Loucy (cell line): ENCODE data around the gene MYH7.
"Not testable (repeated sequence)": the region's sequence is repeated elsewhere in the genome, so short reads cannot be mapped to it uniquely, and the experiment has no call there.

Experiments used
- EZH2phosphoT487 ChIP-seq: fragments of 200-600 bp; IDR thresholded peaks from 2 replicates; pipeline ENCODE4 v1.6.1; 2018; ENCODE audit warnings: antibody characterized with exemption, mild to moderate bottlenecking, moderate library complexity, borderline replicate concordance
- TF ChIP-seq, protein P1 (sequence below): fragments of 200-600 bp; sonication (generic); conservative IDR thresholded peaks from 2 replicates; pipeline ENCODE4 v1.5.1; 2014; ENCODE audit warnings: mild to moderate bottlenecking, antibody characterized with exemption, low read length

DNA sequence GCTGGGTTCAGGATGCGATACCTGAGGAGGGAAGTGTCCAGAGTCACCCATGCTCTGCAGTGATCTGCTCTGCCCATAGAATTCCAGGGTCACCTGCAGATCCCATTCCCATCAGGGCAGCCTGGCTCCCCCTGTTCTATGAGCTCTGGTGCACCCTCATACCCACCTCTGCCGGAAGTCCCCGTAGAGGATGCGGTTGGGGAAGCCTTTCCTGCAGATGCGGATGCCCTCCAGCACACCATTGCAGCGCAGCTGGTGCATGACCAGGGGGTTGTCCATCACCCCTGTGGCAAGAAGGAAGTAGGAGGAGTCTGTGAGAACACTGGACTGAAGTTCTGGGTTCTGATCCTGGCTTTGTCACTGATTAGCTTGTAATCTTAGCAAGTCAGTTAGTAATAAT, 9.7 kb downstream of the MYH7 start:
- TF ChIP-seq, protein P1, sequence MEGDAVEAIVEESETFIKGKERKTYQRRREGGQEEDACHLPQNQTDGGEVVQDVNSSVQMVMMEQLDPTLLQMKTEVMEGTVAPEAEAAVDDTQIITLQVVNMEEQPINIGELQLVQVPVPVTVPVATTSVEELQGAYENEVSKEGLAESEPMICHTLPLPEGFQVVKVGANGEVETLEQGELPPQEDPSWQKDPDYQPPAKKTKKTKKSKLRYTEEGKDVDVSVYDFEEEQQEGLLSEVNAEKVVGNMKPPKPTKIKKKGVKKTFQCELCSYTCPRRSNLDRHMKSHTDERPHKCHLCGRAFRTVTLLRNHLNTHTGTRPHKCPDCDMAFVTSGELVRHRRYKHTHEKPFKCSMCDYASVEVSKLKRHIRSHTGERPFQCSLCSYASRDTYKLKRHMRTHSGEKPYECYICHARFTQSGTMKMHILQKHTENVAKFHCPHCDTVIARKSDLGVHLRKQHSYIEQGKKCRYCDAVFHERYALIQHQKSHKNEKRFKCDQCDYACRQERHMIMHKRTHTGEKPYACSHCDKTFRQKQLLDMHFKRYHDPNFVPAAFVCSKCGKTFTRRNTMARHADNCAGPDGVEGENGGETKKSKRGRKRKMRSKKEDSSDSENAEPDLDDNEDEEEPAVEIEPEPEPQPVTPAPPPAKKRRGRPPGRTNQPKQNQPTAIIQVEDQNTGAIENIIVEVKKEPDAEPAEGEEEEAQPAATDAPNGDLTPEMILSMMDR, result not testable (repeated sequence)
- TF ChIP-seq EZH2phosphoT487, result not testable (repeated sequence)
